Muscle of leg (tissue), 11 donors: ENCODE measurements around the gene GRHL3. TPM values are rescaled to one million over a fixed set of nuclear protein-coding genes. Genes with fewer than 3 reads are reported as not detected.

Source experiments
- DNase-seq: peaks from one replicate; pipeline ENCODE4 v3.0.0; 2013
- H3K27ac ChIP-seq: one replicate; pipeline ENCODE4 v1.5.1; 2013; ENCODE audit warnings: mild to moderate bottlenecking, low read length, control low read depth
- H3K27me3 ChIP-seq: one replicate; pipeline ENCODE4 v1.6.1; 2013; ENCODE audit warnings: low read length; ENCODE audit not compliant: control insufficient read depth, insufficient read depth
- H3K36me3 ChIP-seq: one replicate; pipeline ENCODE4 v1.6.1; 2013; ENCODE audit warnings: low read length; ENCODE audit not compliant: control insufficient read depth, insufficient read depth
- H3K4me1 ChIP-seq: one replicate; pipeline ENCODE4 v1.6.1; 2013; ENCODE audit warnings: low read length; ENCODE audit not compliant: control insufficient read depth, insufficient read depth
- H3K4me3 ChIP-seq: one replicate; pipeline ENCODE4 v1.5.1; 2013; ENCODE audit warnings: low read length, control low read depth
- H3K9me3 ChIP-seq: replicated peaks from 2 replicates; pipeline ENCODE4 v1.6.1; 2013; ENCODE audit warnings: low read depth, low read length; ENCODE audit not compliant: control insufficient read depth
- WGBS: methylation state at CpG from one replicate; pipeline ENCODE4 v1.1.5; 2013; ENCODE audit warnings: missing lambda C conversion rate; ENCODE audit not compliant: insufficient coverage; 5-methylcytosine and 5-hydroxymethylcytosine counted together
- polyA plus RNA-seq, 8 donors: library from polyadenylated mRNA; unstranded; fragments of 120-200 nt; gene quantifications; one replicate each; pipeline versions ENCODE4 v1.2.1 to v1.2.3, GENCODE V29; 2013; ENCODE audit warnings: inconsistent platforms in 1 of 8, low replicate concordance in 1 of 8; ENCODE audit not compliant: insufficient read length in 8 of 8, insufficient read depth in 1 of 8
- total RNA-seq: library from RNA; stranded (reverse); fragments of 120-200 nt; gene quantifications from one replicate; pipeline ENCODE4 v1.2.4, GENCODE V29; 2013

Gene GRHL3
- total and polyA plus RNA-seq, 9 donors: 0.05 to 7.7 (median 0.10) TPM; not detected in 2

DNA sequence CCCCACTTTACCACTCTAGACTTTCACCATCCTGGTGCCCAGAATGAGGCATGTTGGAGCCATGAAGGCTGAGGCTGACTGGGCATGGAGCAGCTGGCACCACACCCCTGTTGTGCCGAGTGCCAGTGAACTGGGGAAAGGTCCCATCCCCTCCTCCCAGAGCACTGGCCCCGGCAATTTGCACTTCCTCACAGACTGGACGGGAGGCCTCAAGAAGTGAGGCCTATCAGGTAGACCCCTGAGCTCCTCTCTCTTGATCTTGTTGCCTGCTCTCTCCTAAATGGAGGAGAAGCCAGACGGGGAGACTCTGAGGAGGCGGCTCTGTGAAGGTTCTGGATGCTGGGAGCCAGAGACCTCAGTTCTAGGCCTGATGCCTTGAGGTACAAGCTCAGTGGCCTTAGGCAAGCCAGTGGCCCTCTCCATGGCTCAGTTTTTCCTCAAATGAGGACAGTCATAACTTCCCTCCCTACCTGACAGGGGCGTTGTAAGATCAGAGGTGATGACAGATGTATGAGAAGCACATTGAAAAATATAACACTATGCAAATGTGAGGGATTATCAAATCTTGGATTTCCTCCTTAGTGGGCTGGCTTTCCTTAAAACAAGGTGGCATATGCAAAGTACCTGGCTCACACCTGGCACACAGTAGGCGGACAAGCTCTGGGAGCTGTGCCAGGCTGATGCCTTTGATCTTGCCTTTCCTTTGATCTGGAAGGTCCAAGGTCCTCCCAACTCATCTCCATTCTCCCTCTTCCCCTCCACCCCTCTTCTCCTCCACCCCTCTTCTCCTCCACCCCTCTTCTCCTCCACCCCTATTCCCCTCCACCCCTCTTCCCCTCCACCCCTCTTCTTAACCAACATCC is 6.7 kb downstream of the GRHL3 start:
- WGBS: 61% methylated on average over 5 of the region's 7 CpGs
- Histone ChIP-seq H3K36me3 (no peaks in the 10 kb centered on the region), H3K9me3 (no peaks in the 10 kb centered on the region), H3K27ac (no peak overlapping the region), H3K27me3 (peaks cover 43% of the 10 kb centered on the region), H3K4me1 (peaks cover 13% of the 10 kb centered on the region), H3K4me3 (no peak overlapping the region)
- no peak for DNase-seq

- Histone ChIP-seq H3K27me3 (peaks cover 29% of the 10 kb centered on the region), H3K36me3 (no peaks in the 10 kb centered on the region), H3K27ac (no peak overlapping the region), H3K4me1 (peaks cover 2% of the 10 kb centered on the region), H3K4me3 (no peak overlapping the region), H3K9me3 (no peaks in the 10 kb centered on the region)
- DNase-seq: no peak
These were observed 8.3 kb downstream of the GRHL3 start for GRCh38 chr1:24327486-24327885.

DNA sequence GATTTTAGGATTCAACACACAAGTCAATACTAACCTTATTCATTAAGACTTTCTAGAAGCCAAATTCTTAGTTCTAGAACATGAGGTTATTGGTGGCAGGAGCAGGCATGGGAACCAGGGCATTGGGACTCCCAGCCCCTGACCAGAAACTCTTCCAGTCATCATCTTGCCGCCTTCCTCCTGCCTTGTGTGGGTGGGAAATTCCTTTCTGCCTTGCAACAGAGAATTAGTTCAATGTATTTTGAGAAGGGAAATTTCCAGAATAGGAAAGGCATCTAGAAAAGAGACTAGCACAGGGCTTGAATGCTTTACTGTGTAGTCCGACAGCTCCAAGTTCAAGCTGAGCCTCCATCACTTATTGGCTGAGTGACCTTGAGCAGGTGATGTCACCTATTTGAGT is 8.7 kb downstream of the GRHL3 start:
- no peak overlapping the region for H3K4me3 ChIP-seq
- WGBS: 80% methylated on average over 1 of the region's 2 CpGs
- H3K4me1 ChIP-seq: no peaks in the 10 kb centered on the region
- no peaks in the 10 kb centered on the region for H3K36me3 ChIP-seq
- H3K9me3 ChIP-seq: no peaks in the 10 kb centered on the region
- DNase-seq: no peak
- H3K27ac ChIP-seq: no peak overlapping the region
- peaks cover 25% of the 10 kb centered on the region for H3K27me3 ChIP-seq

- Histone ChIP-seq H3K36me3 (no peaks in the 10 kb centered on the region), H3K27ac (no peak overlapping the region), H3K9me3 (no peaks in the 10 kb centered on the region), H3K4me1 (no peaks in the 10 kb centered on the region), H3K27me3 (peaks cover 18% of the 10 kb centered on the region), H3K4me3 (no peak overlapping the region)
- WGBS: 71% methylated on average over 7 of the region's 9 CpGs
- DNase-seq: no peak
These were observed 10.2 kb downstream of the GRHL3 start for GRCh38 chr1:24329331-24329730.

DNA sequence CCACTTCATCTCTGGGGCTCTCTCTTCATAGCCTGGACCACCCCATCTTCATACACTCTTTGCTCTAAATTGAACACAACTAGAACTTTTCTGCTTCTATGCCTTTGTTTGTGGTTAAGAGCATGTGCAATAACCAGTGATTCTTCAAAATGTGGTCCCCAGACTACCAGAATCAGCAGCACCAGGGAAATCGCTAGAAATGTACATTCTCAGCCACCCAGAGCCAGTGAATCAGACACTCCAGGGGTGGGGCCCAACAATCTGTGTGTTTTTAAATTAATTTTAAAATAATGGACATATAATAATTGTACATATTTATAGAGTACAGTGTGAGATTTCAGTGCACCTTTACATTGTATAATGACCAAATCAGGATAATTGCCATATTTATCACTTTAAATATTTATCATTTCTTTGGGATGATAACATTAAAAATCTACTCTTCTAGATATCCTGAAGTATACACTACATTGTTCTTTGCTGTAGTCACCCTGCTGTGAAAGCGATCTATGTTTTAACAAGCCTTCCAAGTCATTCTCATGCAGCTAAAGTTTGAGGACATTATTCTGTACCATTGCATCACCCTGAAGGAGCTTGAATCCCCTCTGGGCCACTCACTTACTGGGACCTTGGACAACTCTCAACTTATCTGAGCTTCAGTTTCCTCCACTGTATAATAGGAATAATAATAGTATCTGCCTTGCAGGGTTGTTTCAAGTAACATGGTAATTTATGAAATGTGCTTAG is 10.8 kb downstream of the GRHL3 start:
- Histone ChIP-seq H3K9me3 (no peaks in the 10 kb centered on the region), H3K36me3 (no peaks in the 10 kb centered on the region), H3K4me1 (peaks cover 3% of the 10 kb centered on the region), H3K27me3 (peaks cover 13% of the 10 kb centered on the region), H3K4me3 (no peak overlapping the region), H3K27ac (no peak overlapping the region)
- DNase-seq: no peak
- WGBS: 82% methylated on average over 1 of the region's 2 CpGs

DNA sequence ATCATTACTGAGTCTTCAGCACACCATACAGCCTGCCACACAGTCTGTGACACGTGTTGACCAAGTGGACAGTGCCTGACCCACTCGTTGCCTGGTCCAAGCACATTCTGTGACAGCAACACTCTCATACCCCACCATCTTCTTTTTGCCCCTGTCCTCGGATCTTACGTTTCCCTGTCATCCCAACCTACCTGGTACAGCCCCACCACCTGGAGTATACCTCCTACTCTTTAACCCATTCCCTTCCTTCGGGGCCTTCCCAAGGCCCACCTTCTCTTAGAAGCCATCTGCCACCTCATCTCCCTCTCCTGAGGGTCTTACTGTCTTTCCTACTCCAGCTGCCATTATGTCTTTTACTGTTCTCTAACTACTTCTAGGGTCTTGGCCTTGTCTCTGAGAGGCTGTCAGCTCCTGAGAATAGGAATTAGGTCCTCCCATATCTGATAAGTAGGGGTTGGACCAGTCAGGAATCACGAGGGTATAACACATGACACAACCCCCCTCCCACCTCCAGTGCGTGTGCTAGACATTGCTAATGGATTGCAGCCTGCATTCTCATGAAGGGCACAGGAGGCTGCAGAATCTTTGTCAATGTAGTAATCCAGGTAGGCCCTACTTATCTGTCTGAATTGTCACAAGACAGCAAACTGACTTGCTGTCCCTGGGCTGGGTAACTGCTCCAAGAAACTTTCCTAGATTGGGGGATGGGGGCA is 13.0 kb downstream of the GRHL3 start:
- Histone ChIP-seq H3K4me1 (peaks cover 5% of the 10 kb centered on the region), H3K36me3 (no peaks in the 10 kb centered on the region), H3K9me3 (no peaks in the 10 kb centered on the region), H3K4me3 (no peak overlapping the region), H3K27ac (no peak overlapping the region), H3K27me3 (peaks cover 4% of the 10 kb centered on the region)
- WGBS: 90% methylated on average over 5 of the region's 7 CpGs
- no peak for DNase-seq

- Histone ChIP-seq H3K27me3 (no peaks in the 10 kb centered on the region), H3K4me3 (no peak overlapping the region), H3K27ac (no peak overlapping the region), H3K36me3 (no peaks in the 10 kb centered on the region), H3K4me1 (peaks cover 7% of the 10 kb centered on the region), H3K9me3 (no peaks in the 10 kb centered on the region)
- DNase-seq: peak; percentile 57
- no CpG with 5 or more reads among the region's 5 CpGs for WGBS
These were observed 16.9 kb downstream of the GRHL3 start for GRCh38 chr1:24336075-24336474.

- Histone ChIP-seq H3K27ac (no peak overlapping the region), H3K4me1 (peaks cover 10% of the 10 kb centered on the region), H3K36me3 (no peaks in the 10 kb centered on the region), H3K27me3 (peaks cover under 1% of the 10 kb centered on the region), H3K4me3 (no peak overlapping the region), H3K9me3 (no peaks in the 10 kb centered on the region)
- 76% methylated on average over 3 of the region's 4 CpGs for WGBS
- DNase-seq: no peak
These were observed 18.3 kb downstream of the GRHL3 start for GRCh38 chr1:24337455-24337854.

DNA sequence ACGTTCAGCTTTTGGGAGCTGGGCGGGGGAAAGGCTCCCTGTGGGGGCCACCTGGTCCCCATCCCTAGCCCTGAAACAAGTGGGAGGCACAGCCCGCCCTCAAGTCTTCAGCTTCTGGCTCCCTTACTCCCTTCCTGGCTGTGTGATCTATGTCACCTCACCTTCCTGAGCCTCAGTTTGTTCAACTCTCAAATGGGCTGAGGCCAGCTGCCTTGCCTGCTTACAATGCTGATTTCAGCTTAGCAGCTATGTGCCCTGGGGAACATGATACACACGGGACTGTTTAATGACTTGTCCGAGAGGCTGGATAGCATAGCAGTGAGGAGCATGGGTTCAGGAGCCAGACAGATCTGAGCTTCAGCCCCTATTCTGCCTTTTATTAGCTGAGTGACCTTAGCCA is 19.3 kb downstream of the GRHL3 start:
- no peaks in the 10 kb centered on the region for H3K9me3 ChIP-seq
- H3K27ac ChIP-seq: no peak overlapping the region
- H3K36me3 ChIP-seq: no peaks in the 10 kb centered on the region
- WGBS: 80% methylated on average over 5 of the region's 5 CpGs
- H3K4me3 ChIP-seq: no peak overlapping the region
- peaks cover 2% of the 10 kb centered on the region for H3K27me3 ChIP-seq
- DNase-seq: no peak
- peaks cover 10% of the 10 kb centered on the region for H3K4me1 ChIP-seq

- Histone ChIP-seq H3K4me1 (peaks cover 7% of the 10 kb centered on the region), H3K36me3 (no peaks in the 10 kb centered on the region), H3K27me3 (peaks cover 2% of the 10 kb centered on the region), H3K4me3 (no peak overlapping the region), H3K27ac (no peak overlapping the region), H3K9me3 (no peaks in the 10 kb centered on the region)
- no peak for DNase-seq
- 89% methylated on average over 8 of the region's 8 CpGs for WGBS
These were observed 20.8 kb downstream of the GRHL3 start for GRCh38 chr1:24339996-24340395.
